GM18498 (cell line): Measurements from ENCODE around the gene DLG2.

Experiments
- ATAC-seq: cut with Tn5 transposase; IDR thresholded peaks from one replicate; pipeline ENCODE4 v1.9.1; 2021; ENCODE audit warnings: mild to moderate bottlenecking, moderate library complexity; ENCODE audit not compliant: unreplicated experiment

Gene DLG2

GRCh38 chr11:84091212-84091986, 1535.7 kb downstream of the DLG2 start:
- no peak for ATAC-seq

- ATAC-seq, result no peak
These were observed 1537.8 kb downstream of the DLG2 start for GRCh38 chr11:84089072-84090057.

- no peak for ATAC-seq
These were observed 1555.3 kb downstream of the DLG2 start for GRCh38 chr11:84071851-84072250.

- ATAC-seq, result no peak
These were observed 1558.1 kb downstream of the DLG2 start for GRCh38 chr11:84069048-84069447.

GRCh38 chr11:84061726-84062125, 1565.4 kb downstream of the DLG2 start:
- no peak for ATAC-seq

- no peak for ATAC-seq
These were observed 1570.3 kb downstream of the DLG2 start for GRCh38 chr11:84056653-84057376.

GRCh38 chr11:84045146-84045545, 1582.0 kb downstream of the DLG2 start:
- ATAC-seq, result no peak

GRCh38 chr11:84044706-84045105, 1582.4 kb downstream of the DLG2 start:
- no peak for ATAC-seq

- ATAC-seq, result no peak
These were observed 1590.4 kb downstream of the DLG2 start for GRCh38 chr11:84036664-84037194.

GRCh38 chr11:84035645-84036044, 1591.5 kb downstream of the DLG2 start:
- no peak for ATAC-seq

- ATAC-seq, result no peak
These were observed 1592.7 kb downstream of the DLG2 start for GRCh38 chr11:84034484-84034883.

- no peak for ATAC-seq
These were observed 1602.9 kb downstream of the DLG2 start for GRCh38 chr11:84024266-84024665.

- ATAC-seq, result no peak
These were observed 1604.4 kb downstream of the DLG2 start for GRCh38 chr11:84022695-84023094.

GRCh38 chr11:84022201-84022600, 1604.9 kb downstream of the DLG2 start:
- ATAC-seq, result no peak

- ATAC-seq, result no peak
These were observed 1605.9 kb downstream of the DLG2 start for GRCh38 chr11:84021291-84021690.

GRCh38 chr11:84019571-84020194, 1607.5 kb downstream of the DLG2 start:
- ATAC-seq, result no peak

- no peak for ATAC-seq
These were observed 1612.6 kb downstream of the DLG2 start for GRCh38 chr11:84014539-84014938.

GRCh38 chr11:84012171-84012826, 1614.8 kb downstream of the DLG2 start:
- ATAC-seq, result no peak

GRCh38 chr11:84003181-84003580, 1624.0 kb downstream of the DLG2 start:
- ATAC-seq, result no peak

GRCh38 chr11:83998921-83999320, 1628.2 kb downstream of the DLG2 start:
- ATAC-seq, result no peak
